Stimulated activated CD8-positive, alpha-beta memory T cell treated with anti-CD3 and anti-CD28 coated beads, Interleukin-7, amount 100 ng/mL, for 1 hour (primary cell): ENCODE measurements around the gene PGAP6.
"Not testable (repeated sequence)": the region's sequence is repeated elsewhere in the genome, so short reads cannot be mapped to it uniquely, and the experiment has no call there.

Experiments used
- DNase-seq, 2 donors: peaks; one replicate each; pipeline ENCODE4 v3.0.0-alpha.2; 2020; ENCODE audit warnings: low read depth in 2 of 2

Gene PGAP6

DNA sequence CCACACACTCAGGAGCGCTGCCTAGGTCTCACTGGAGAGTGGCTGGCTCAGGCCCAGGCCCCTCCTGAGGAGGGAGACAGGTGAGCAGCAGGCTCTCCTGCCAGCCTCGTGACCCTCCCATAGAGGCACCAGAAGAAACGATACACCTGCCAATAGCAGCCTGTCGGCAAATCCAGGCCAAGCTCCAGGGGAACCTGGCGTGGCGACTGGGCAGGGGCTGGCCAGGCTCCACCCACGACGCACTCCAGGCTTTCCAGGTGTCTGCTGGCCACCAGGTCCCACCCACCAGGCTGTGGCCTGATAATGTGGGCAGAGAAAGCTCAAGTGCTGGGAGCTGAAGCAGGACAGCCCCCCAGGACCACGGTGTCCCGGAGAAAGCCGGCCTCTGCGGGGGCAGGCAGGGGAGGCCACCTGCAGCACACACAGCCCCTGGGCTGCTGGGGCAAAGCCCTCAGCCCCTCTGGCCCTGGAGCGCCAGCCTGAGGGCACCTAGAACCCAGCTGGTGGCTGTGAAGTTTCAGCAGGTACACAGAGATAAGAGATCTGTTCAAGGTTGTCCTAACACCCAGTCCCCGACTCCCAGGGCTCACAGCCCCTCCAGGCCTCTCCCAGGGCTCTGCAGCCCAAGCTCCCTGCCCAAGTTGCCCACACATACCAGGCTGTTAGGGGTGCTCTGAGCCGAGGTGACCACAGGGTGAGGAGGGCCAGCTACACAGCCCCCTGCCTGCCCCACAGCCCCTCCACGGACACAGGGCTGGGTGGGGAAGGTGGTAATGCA lies 2.4 kb downstream of the PGAP6 start:
- DNase-seq, result no peak

- no peak for DNase-seq
Measured at GRCh38 chr16:378821-379182, 3.0 kb downstream of the PGAP6 start.

DNA sequence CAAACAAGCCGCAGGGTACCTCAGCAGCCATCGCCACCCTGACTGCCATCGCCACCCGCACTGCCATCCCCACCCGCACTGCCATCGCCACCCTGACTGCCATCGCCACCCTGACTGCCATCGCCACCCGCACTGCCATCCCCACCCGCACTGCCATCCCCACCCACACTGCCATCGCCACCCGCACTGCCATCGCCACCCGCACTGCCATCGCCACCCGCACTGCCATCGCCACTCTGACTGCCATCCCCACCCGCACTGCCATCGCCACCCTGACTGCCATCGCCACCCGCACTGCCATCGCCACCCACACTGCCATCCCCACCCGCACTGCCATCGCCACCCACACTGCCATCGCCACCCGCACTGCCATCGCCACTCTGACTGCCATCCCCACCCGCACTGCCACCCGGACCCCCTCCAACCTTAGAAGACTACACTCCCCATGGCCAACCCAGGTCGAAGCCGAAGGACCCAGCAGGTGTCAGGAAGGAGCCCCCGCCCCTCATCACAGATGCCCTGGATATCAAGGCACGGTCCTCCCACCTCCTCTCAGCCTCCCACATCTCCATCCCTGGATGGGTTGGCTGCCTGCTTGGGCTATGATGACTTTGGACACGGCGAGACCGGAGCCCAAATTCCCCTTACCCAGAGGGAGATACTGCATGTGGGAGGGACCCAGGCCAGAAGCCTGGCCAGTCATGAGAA lies 3.5 kb downstream of the PGAP6 start:
- not testable (repeated sequence) for DNase-seq

DNA sequence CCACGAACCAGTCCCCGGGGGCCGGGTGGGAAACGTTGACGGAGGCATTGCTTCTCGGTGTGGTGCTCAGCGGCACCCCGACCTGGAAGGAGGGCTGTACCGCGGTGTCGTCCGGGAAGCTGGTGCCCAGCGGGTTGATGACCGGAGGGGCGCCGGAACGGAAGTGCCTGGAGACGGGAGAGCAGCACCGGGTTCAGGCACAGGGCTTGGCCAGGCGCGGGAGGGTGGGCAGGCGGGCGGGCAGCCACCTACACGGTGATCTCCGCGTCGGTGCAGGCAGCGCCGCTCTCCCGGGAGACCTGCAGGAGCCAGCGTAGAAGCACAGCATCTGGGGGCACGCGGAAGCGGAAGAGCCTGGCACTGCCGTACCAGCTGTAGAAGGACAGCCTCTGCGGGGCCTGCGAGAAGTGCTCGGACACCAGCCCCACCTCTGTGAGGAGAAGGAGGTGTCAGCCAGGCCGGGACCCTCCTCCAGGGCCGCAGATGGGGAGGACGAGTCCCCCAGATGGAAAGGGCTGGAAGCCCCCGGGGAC lies 4.3 kb downstream of the PGAP6 start:
- no peak for DNase-seq

GRCh38 chr16:376817-377418 lies 4.9 kb downstream of the PGAP6 start:
- no peak for DNase-seq

DNA sequence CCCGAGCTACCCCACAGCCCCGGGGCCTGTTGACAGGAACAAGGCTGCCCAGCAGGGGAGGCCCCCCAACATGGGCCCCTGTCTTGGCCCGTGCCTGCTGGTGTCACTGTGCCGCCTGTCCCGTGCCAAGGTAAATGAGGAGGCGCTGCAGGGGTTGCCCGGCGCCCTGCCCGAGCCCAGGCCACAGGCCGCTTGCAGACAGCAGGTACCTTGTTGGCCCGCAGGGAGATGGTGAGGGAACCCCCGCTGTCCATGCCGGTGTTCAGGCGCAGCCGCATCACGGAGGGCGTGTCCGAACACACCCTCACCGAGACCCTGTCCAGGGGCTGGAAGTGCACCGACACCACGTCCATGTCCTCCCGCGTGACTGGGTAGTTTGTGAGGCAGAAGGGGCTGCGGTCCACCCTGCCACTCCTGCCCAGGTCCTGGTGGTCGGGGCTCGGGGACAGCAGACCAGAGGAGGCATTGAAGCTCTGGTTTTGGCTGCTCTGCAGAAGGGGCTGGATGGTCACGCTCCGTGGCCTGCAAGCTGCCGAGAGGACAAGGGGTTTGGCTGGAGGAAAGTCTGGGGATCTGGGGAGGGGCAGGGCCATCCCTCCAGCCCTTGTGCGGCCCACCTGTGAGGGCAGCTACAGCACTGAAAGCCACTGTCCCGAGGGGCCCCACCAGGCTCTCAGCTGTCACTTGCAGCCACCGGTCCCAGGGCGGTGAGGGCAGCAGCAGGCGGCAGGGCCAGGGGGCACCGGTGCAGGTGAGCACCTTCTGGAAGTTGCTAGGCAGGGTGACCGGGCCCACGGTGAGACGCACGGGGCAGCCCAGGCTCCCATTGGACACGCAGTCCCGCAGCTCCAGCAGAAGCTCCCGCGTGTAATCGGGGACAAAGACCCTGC lies 5.6 kb downstream of the PGAP6 start:
- no peak for DNase-seq

- DNase-seq, result no peak
Measured at GRCh38 chr16:375212-375611, 6.6 kb downstream of the PGAP6 start.

DNA sequence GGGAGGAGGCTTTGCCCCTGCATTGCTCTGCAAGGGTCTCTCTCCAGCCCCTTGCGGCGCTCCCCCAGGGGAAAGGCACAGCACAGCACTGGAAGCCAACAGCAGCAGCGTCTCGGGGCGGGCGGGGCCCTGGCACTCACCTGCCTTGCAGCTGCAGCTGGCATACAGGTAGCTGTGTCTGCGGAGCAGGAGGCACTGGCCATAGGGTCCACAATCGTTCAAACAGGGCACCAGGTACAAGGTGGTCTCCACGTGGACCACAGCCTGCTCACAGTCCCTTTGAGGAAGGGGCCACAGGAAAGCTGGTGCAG lies 7.2 kb downstream of the PGAP6 start:
- DNase-seq, result no peak

- DNase-seq, result no peak
Measured at GRCh38 chr16:373848-374615, 7.7 kb downstream of the PGAP6 start.

GRCh38 chr16:373020-373598 lies 8.7 kb downstream of the PGAP6 start:
- no peak for DNase-seq

DNA sequence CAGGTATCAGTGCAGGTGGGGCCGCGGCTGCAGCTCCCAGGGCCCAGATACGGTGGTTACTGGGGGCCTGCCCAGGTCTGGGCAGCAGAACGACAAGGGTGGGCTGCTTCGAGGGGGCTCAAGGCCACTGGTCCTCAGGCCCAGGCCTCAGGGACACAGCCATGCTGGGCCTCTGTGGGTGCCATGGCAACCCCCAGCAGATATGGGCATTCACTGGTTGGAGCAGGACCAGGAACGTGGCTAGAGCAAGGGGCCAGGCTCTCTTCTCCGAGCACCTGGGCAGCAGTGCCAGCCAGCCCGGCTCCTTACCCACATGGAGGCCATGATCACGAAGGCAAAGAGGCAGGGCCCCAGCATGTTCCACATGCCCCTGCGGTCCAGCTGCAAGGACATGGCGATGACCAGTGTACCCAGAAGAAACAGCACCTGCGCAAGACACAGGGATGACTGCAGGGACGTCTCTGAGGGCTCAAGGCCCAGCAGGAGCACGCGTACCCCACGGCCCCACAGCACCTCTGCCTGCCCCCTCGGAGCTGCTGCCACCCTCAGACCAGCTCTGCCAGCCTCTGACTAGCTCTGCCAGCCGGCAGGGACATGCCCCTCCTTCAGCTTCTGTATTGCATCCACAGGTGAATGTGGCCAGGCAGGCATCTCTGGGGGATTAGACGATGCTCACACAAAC lies 9.3 kb downstream of the PGAP6 start:
- no peak for DNase-seq

GRCh38 chr16:371515-372301 lies 10.1 kb downstream of the PGAP6 start:
- DNase-seq, result no peak

- no peak for DNase-seq
Measured at GRCh38 chr16:370979-371514, 10.7 kb downstream of the PGAP6 start.

DNA sequence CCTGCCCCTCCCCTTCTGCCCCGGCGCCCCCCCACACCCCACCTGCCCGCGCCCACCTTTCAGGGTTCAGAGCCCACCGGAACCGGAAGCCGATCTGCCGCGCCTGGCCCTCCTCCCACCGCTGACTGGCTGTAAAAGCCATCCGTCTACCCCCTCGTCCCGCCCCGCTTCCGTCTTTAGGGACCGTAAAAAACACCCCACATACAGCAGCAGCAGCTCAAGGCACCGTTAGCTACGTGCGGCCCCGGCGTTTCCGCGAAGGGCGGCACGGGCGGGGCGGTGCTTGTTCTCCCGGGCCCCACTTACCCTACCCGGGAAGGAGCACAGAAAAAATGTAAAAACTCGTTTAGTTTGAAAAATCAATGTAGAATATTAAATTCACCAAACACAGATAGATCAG lies 11.3 kb downstream of the PGAP6 start, which contains the start of gene MRPL28:
MRPL28 (minus strand) TSS at position 96 of the 400 bp plus-strand sequence. CDS start 320 bp downstream, outside the sequence.
- peak; percentile 80 to 88 for DNase-seq

DNA sequence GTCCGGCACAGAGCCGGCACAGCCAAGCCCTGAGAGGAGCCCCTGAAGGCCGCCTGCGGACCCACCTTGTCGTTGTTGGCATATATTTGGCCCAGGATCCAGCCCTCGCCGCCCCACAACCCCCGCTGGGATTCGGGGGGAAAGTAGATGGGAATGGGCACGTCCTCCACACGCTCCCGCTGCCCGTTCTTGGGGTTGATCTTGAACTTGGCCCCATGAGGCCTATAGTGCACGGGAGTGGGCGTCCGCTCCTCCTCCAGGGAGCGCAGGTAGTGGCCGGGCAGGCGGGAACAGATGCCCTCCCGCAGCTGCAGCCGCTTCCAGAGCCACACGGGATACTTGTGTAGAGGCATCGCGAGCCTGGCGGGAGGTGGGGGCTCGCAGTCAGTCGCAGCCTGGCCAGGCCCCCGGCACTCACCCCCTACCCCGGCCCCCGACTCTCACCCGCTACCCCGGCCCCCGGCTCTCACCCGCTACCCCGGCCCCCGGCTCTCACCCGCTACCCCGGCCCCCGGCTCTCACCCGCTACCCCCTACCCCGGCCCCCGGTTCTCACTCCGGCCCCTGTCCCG lies 11.8 kb downstream of the PGAP6 start:
- no peak for DNase-seq

DNA sequence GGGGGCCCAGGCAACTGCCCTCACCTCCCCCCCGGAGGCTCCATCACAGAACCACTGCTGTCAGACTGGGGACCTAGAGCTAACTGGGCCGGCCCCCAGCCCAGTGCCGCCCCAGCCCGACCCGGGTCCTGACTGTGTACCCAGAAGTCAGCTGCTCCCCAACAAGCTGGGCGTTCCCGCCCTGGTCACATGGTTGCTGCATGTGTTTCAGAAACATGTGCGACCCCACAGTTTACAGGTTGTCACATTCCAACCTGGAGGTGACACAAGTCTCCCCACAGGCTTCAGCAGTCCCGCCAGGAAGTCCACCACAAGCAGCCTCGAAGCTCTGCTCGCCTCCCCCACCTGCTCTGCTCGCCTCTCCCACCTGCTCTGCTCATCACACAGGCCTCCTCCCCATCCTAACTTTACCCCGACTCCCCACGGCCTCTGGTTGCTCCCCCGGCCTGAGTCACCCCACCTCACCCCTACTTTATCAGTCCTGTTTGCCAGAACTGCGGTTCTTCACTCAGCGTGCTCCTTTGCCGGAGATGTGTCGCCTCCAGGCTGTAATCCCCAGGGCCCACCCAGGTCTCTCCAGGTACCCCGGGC lies 12.4 kb downstream of the PGAP6 start:
- DNase-seq, result no peak

DNA sequence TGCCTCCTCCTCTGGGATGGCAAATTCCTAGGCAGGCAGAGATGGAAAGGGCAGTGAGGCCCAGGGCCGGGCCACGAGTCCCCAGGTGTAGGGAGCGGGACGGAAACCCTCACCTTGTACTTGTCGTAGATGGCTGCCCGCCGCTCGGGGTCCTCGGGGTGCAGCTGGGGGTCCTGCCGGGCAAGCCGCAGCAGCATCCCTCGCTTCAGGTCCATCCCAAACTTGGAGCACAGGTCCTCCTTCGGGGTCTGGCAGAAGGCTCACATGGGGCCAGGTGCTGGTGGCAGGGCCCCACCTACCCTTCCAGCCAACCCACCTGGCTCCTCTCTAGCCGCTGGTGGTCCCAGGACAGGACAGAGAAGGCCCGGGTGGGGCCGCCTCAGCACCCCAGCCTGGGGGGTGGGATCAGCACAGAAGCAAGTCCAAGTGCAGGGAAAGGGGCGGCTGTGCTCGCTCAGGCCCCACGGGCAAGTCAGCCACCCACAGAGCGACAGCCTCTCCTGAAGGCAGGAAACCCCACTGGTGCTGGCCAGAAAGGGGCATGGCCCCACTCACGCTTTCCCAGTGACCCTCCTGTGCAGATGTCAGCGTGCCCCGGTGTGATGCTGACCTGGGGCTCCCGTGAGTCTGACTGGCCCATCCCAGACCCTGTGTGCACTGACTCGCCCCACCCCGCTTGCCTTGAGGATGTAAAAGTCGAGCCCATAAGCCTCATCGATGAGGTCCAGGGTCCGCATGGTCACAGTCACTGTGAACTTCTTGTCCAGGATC lies 13.2 kb downstream of the PGAP6 start:
- no peak for DNase-seq
